Endothelial cell of umbilical vein (primary cell): ENCODE results near the gene KRT78.

Source experiments
- CTCF ChIP-seq, 2 donors: IDR thresholded peaks; 1 replicate in 1 of 2; 2 replicates in 1 of 2; pipeline ENCODE4 v1.5.1; 2011; ENCODE audit warnings: low read length in 2 of 2, mild to moderate bottlenecking in 2 of 2, moderate library complexity in 2 of 2, control low read depth in 1 of 2, inconsistent platforms in 1 of 2, low read depth in 1 of 2; ENCODE audit not compliant: insufficient read depth in 1 of 2; ENCODE audit errors: extremely low read depth in 1 of 2
- POLR2A ChIP-seq: IDR thresholded peaks from 2 replicates; pipeline ENCODE4 v1.6.1; 2012; ENCODE audit warnings: low read depth, mild to moderate bottlenecking, control low read depth, low read length

GRCh38 chr12:52847335-52848102 is 1.3 kb downstream of the KRT78 start:
- TF ChIP-seq CTCF (IDR thresholded peaks at IDR 0.05; ENCODE audit: extremely low read depth in 1 of 2, insufficient read depth in 1 of 2, low read depth in 1 of 2, low read length in 2 of 2): no peak
- no peak for TF ChIP-seq POLR2A
